ENCODE data around the gene TEN1.

- TF ChIP-seq POLR2AphosphoS5 (IDR thresholded peaks at IDR 0.05) (no peak), EP300 (IDR thresholded peaks at IDR 0.05) (no peak), CTCF (IDR thresholded peaks at IDR 0.05) (no peak)
Observed at GRCh38 chr17:75985986-75986385, 6.9 kb downstream of the TEN1 start.
